GM21723 (cell line): ENCODE measurements around the gene EEF1AKMT3.
A peak's percentile ranks its signal among the peaks of the same experiment; 100 is the strongest.
"Not testable (repeated sequence)": the region's sequence is repeated elsewhere in the genome, so short reads cannot be mapped to it uniquely, and the experiment has no call there.

ENCODE experiments used
- ATAC-seq: cut with Tn5 transposase; IDR thresholded peaks from one replicate; pipeline ENCODE4 v1.9.1; 2021; ENCODE audit warnings: mild to moderate bottlenecking, moderate library complexity; ENCODE audit not compliant: unreplicated experiment

EEF1AKMT3 gene

DNA sequence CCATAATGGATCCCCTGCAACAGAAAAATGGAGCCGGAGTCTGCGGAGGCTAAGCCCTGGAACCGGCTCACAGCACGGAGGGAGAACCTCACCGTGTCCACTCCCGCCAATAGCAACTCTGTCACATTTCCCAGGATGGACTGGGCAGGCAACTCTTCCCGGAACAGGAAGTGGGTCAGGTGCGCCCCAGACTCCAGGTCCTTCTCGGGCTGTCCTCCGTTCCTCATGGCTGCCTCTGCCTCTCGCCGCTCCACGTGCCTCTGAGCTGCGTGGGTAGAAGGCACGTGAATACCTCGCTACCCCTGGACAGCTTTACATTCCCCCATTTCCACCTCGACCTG, 7.8 kb upstream of the EEF1AKMT3 start:
- ATAC-seq, result peak; percentile 1

- peak; percentile 77 for ATAC-seq
These were observed 7.3 kb upstream of the EEF1AKMT3 start for GRCh38 chr12:57765003-57765697.

- ATAC-seq, result peak; percentile 1
These were observed 6.5 kb upstream of the EEF1AKMT3 start for GRCh38 chr12:57765698-57766463.

- no peak for ATAC-seq
These were observed 5.7 kb upstream of the EEF1AKMT3 start, which contains the start of gene CYP27B1 for GRCh38 chr12:57766464-57767304. Gene CYP27B1, minus strand, starts transcription at chr12:57767078. Its CDS starts 37 bp downstream, at chr12:57767041.

DNA sequence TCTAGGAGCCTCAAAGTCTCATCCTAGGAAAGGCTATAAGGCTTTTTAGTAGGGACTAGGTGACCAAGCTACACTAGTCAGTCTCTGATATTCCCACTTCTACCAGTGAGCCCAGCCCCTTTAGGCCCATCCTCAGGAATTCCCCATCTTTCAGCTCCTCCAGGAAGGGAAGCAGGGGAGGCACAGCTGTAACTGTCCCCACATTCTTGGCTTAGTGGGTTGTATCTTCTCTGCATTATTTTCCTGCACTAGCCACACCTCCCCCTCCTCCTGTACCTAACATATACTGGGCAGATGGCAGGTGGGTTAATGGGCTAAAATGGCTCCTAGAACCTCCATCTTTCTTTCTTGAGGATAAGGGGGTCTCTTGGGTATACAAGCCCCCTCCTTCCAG, 5.1 kb upstream of the EEF1AKMT3 start:
- ATAC-seq, result no peak

DNA sequence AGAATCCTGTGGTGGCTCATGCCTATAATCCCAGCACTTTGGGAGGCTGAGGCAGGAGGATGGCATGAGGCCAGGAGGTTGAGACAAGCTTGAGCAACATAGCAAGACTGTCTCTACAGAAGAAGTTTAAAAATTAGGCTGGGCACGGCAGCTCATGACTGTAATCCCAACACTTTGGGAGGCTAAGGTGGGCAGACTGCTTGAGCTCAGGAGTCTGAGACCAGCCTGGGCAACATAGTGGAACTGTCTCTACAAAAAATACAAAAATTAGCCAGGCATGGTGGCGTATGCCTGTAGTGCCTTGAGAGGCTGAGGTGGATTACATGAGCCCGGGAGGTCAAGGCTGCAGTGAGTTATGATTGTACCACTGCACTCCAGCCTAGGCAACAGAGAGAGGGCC, 4.5 kb upstream of the EEF1AKMT3 start:
- no peak for ATAC-seq

GRCh38 chr12:57769594-57769993, 2.8 kb upstream of the EEF1AKMT3 start:
- no peak for ATAC-seq

DNA sequence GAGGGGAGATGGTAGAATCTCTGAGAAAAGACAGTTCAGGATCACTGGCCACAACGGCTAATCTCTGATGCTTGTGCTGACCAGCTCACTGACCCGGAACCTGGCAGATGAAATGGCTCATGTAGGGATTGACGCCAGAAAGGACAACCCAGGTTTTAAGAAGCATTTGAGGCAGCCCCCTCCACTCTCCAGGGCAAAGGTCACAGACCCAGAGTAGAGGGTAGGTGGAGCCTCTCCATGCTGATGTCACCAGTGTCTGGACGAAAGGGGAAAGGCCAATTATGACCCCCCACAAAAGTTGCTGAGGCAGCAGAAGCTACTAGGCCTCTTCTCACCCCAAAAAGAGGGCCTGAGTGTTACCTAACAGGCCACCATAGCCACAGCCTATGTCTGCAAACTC, 1.7 kb upstream of the EEF1AKMT3 start:
- ATAC-seq, result no peak

DNA sequence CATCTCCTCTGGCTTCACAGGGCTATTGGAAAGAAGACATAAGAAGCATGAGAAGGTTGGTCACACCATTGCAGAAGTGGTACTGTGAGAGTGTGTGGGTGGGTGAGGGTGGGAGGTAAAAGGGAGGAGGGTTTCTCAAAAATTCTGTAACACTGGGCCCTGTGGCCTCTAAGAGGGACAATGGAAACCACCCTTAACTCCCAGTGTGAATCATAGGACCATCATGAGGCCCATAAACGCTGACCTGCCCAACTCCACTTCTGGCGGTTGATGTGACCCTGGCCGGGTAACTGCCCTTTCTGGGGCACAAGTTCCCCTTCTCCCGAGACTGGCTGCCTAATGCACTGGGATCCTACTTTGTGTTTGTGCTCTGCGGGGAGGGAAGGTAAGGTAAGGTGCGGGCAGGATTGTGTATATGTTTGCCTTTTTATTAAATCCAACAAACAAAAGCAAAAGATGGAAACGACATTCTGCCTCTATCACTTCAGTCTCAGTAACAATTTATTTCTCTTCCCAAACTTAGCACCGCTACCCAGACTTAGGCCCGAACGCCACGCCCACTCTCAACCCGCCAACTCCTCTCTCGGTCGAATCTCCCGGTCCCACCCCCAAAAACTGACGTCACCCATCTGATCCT, 1.1 kb upstream of the EEF1AKMT3 start:
- peak; percentile 79 for ATAC-seq

- peak; percentile 82 for ATAC-seq
These were observed 463 bp upstream of the EEF1AKMT3 start, which contains the start of gene METTL1 for GRCh38 chr12:57771873-57772428. Gene METTL1, minus strand, starts transcription at chr12:57772105. Its CDS starts 22 bp downstream, at chr12:57772083.

DNA sequence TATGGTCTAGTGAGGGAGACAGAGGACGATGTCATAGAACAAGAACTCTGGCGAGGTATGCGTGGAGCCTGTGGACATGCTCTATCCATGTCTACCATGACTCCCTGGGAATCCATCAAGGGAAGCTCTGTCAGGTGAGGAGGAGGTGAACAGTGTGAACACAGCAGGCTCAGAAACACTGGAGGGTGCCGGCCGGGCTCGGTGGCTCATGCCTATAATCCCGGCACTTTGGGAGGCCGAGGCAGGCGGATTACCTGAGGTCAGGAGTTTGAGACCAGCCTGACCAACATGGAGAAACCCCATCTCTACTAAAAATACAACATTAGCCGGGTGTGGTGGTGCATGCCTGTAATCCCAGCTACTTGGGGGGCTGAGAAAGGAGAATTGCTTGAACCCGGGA, 2.2 kb downstream of the EEF1AKMT3 start:
- not testable (repeated sequence) for ATAC-seq

- no peak for ATAC-seq
These were observed 2.6 kb downstream of the EEF1AKMT3 start for GRCh38 chr12:57775044-57775443.

DNA sequence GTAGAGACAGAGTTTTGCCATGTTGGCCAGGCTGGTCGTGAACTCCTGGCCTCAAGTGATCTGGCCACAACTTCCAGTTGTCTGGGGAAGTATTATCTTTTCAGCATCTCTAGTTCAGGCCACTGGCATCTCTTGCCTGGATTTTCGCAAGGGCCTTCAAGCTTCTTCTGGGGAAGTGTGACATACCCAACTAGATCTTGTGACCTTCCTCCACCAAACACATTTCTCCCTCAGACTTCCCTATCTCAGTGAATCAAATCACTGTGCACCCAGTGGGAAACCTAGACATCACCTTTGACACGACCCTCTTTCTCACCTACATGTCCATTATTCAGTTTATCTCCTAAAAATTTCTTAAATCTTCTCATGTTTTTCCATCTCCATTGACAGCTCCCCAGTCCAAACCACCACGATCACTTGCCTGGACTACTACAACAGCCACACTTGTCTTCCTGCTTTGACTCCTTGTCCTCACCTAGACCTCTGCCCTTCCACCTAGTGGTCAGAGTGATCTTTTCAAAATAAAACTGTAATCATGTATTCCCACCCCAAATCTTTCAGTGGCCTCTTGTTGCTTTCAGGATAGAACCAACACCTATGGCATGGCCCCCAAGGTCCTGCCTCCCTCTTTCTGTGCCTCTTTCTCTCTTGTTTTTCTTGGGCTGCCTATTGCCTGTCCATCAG, 3.3 kb downstream of the EEF1AKMT3 start:
- ATAC-seq, result no peak

DNA sequence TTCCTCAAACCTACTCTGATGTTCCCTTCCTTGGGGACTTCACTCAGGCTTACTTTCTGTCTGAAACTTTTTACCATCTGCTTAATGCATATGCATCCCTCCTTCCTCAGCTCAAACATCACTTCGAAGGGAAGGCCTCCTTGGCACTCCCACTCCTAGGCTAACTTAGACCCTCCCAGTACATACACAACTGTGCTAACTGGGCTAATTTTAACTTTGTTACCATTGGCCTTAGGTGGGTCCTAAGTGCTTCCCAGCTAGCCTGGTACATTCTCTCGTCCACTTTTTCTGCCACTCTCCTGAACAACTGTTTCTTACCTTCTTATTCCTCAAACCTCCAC, 3.8 kb downstream of the EEF1AKMT3 start:
- ATAC-seq, result no peak

DNA sequence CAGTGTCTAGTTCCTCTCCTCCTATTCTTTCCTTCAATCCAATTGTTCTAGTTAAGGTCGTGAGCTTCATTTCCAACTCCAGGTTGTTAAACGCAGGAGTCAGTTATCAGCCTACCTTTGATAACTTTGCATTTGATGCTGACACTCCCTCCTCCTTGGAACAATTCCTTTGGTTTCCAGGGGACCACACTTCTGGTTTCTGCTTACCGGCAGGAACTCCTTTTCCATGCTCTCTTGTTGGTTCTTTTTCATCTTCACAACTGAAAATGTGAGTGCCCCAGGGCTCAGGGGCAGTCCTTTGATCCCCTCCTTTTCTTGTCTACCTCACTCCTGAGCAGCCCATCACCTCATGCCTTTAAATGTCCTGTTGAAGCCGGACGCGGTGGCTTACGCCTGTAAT, 5.0 kb downstream of the EEF1AKMT3 start:
- no peak for ATAC-seq

DNA sequence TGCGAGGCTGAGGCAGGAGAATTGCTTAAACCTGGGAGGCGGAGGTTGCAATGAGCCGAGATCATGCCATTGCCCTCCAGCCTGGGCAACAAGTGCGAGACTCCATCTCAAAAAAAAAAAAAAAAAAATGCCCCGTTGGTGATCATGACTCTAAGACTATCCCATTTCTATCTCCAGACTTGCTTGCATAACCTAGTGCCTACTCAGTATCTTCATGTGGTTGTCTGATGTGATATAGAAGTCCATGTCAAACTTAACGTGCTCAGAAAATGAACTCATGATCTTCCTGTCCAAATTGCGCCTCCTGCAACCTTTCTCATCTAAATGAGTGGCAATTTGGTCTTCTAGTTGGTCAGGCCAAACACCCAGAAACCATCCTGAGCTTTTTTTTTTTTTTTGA, 5.5 kb downstream of the EEF1AKMT3 start:
- no peak for ATAC-seq

- ATAC-seq, result no peak
These were observed 7.3 kb downstream of the EEF1AKMT3 start for GRCh38 chr12:57779736-57780135.

DNA sequence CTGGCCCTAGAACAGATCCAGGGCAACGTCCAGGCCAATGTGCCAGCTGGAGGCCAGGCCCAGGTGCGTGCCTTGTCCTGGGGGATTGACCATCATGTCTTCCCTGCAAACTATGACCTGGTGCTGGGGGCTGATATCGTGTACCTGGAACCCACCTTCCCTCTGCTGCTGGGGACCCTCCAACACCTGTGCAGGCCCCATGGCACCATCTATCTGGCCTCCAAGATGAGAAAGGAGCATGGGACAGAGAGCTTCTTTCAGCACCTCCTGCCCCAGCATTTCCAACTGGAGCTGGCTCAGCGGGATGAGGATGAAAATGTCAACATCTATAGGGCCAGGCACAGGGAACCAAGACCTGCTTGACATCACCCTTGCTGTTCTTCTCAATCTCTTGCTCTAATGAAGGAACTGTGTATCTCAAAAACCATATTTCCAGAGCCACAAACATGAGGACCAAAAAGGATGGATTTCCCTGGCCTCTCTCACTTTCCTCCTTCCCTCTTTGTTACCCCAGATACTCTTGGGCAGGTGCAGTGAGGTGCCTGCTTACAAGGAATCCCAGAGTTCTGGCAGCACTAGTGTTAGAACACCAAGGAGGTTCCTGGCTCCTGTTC, 8.0 kb downstream of the EEF1AKMT3 start:
- ATAC-seq, result no peak

- ATAC-seq, result no peak
These were observed 8.8 kb downstream of the EEF1AKMT3 start for GRCh38 chr12:57781244-57781643.

GRCh38 chr12:57781801-57782200, 9.4 kb downstream of the EEF1AKMT3 start:
- ATAC-seq, result no peak
